Neuronal stem cell (in vitro differentiated cells): Measurements from ENCODE around the gene EMX2.

Experiments
- DNase-seq: peaks from one replicate; pipeline ENCODE4 v3.0.0-alpha.2; 2013; ENCODE audit warnings: low spot score
- H2AFZ ChIP-seq: one replicate; pipeline ENCODE4 v1.6.1; 2013; ENCODE audit warnings: mild to moderate bottlenecking, low read length, inconsistent platforms
- H2AK5ac ChIP-seq: 2 replicates; pipeline ENCODE4 v1.6.1; 2013; ENCODE audit warnings: low read depth, mild to moderate bottlenecking, inconsistent platforms, low read length, moderate library complexity, mixed read lengths
- H2BK120ac ChIP-seq: 2 replicates; pipeline ENCODE4 v1.6.1; 2013; ENCODE audit warnings: low read depth, mild to moderate bottlenecking, inconsistent platforms, low read length, moderate library complexity, mixed read lengths
- H2BK12ac ChIP-seq: one replicate; pipeline ENCODE4 v1.6.1; 2013; ENCODE audit warnings: low read length, inconsistent platforms
- H2BK15ac ChIP-seq: 2 replicates; pipeline ENCODE4 v1.6.1; 2013; ENCODE audit warnings: mild to moderate bottlenecking, low read length, inconsistent platforms, mixed read lengths
- H2BK5ac ChIP-seq: one replicate; pipeline ENCODE4 v1.6.1; 2013; ENCODE audit warnings: inconsistent platforms, mild to moderate bottlenecking, low read length, moderate library complexity
- H3K14ac ChIP-seq: one replicate; pipeline ENCODE4 v1.6.1; 2013; ENCODE audit warnings: low read length, inconsistent platforms
- H3K18ac ChIP-seq: 2 replicates; pipeline ENCODE4 v1.6.1; 2013; ENCODE audit warnings: low read length, inconsistent platforms
- H3K23ac ChIP-seq: 2 replicates; pipeline ENCODE4 v1.6.1; 2013; ENCODE audit warnings: low read depth, mild to moderate bottlenecking, mixed read lengths, low read length, inconsistent platforms; ENCODE audit not compliant: poor library complexity
- H3K27ac ChIP-seq: replicated peaks from 3 replicates; pipeline ENCODE4 v1.5.1; 2013; ENCODE audit warnings: low read length, inconsistent platforms
- H3K27me3 ChIP-seq, 3 experiments: 2 replicates each; pipeline ENCODE4 v1.6.1; 2013; ENCODE audit warnings: low read length in 3 of 3, mild to moderate bottlenecking in 2 of 3, inconsistent platforms in 1 of 3, low read depth in 1 of 3, mixed read lengths in 1 of 3, moderate library complexity in 1 of 3; ENCODE audit not compliant: control insufficient read depth in 3 of 3, insufficient read depth in 3 of 3
- H3K36me3 ChIP-seq, 2 donors: replicated peaks in 1 of 2; 2 replicates each; pipeline ENCODE4 v1.6.1; 2013; ENCODE audit warnings: low read length in 2 of 2; ENCODE audit not compliant: control insufficient read depth in 2 of 2, insufficient read depth in 2 of 2
- H3K4ac ChIP-seq: 2 replicates; pipeline ENCODE4 v1.6.1; 2013; ENCODE audit warnings: inconsistent platforms, mild to moderate bottlenecking, low read length, moderate library complexity
- H3K4me1 ChIP-seq, 2 donors: 1 replicate in 1 of 2; 2 replicates in 1 of 2; pipeline ENCODE4 v1.6.1; 2013; ENCODE audit warnings: low read length in 2 of 2, low read depth in 1 of 2; ENCODE audit not compliant: control insufficient read depth in 2 of 2, insufficient read depth in 1 of 2
- H3K4me2 ChIP-seq: one replicate; pipeline ENCODE4 v1.6.1; 2013; ENCODE audit warnings: mild to moderate bottlenecking, low read length, inconsistent platforms; ENCODE audit not compliant: insufficient read depth, poor library complexity, severe bottlenecking
- H3K4me3 ChIP-seq, 2 donors: 2 replicates each; pipeline ENCODE4 v1.5.1; 2013; ENCODE audit warnings: low read length in 2 of 2, mild to moderate bottlenecking in 2 of 2, inconsistent platforms in 1 of 2, moderate library complexity in 1 of 2
- H3K79me1 ChIP-seq: one replicate; pipeline ENCODE4 v1.6.1; 2013; ENCODE audit warnings: low read depth, mild to moderate bottlenecking, inconsistent platforms, low read length, moderate library complexity
- H3K9ac ChIP-seq: one replicate; pipeline ENCODE4 v1.6.1; 2013; ENCODE audit warnings: mild to moderate bottlenecking, low read depth, low read length, inconsistent platforms; ENCODE audit not compliant: poor library complexity
- H3K9me3 ChIP-seq, 2 donors: replicated peaks in 1 of 2; 2 replicates each; pipeline versions ENCODE3 to v1.6.1; 2013; ENCODE audit warnings: low read length in 2 of 2, mild to moderate bottlenecking in 2 of 2, inconsistent platforms in 1 of 2, low read depth in 1 of 2, mixed read lengths in 1 of 2, moderate library complexity in 1 of 2; ENCODE audit not compliant: control insufficient read depth in 2 of 2, insufficient read depth in 1 of 2
- H4K8ac ChIP-seq: one replicate; pipeline ENCODE4 v1.6.1; 2013; ENCODE audit warnings: low read depth, mild to moderate bottlenecking, inconsistent platforms, low read length, moderate library complexity
- H4K91ac ChIP-seq: one replicate; pipeline ENCODE4 v1.6.1; 2013; ENCODE audit warnings: low read length, low read depth, mild to moderate bottlenecking, inconsistent platforms; ENCODE audit not compliant: poor library complexity
- WGBS, 2 donors: extraction: QIAGEN DNeasy Blood & Tissue Kit; methylation state at CpG; one replicate each; pipeline ENCODE4 v1.1.7; 2013; ENCODE audit warnings: missing lambda C conversion rate in 2 of 2, mixed read lengths in 1 of 2; ENCODE audit not compliant: insufficient read length in 2 of 2, insufficient replicate concordance in 1 of 2; ENCODE audit errors: extremely low coverage in 2 of 2; 5-methylcytosine and 5-hydroxymethylcytosine counted together

The EMX2 gene

GRCh38 chr10:117574498-117575146, 32.1 kb downstream of the EMX2 start:
- no peak overlapping the region for H3K9ac ChIP-seq
- no peaks in the 10 kb centered on the region for H3K79me1 ChIP-seq
- no peak overlapping the region for H3K27ac ChIP-seq
- no peak for DNase-seq
- no peak overlapping the region for H4K8ac ChIP-seq
- no CpG with 5 or more reads among the region's 11 CpGs for WGBS, 2 donors
- no peaks in the 10 kb centered on the region for H3K36me3 ChIP-seq
- no peak overlapping the region for H2BK15ac ChIP-seq
- H3K27me3 ChIP-seq = peaks cover 0 to 3% (median 0%) of the 10 kb centered on the region in 3 experiments
- H3K4me3 ChIP-seq = no peak overlapping the region
- no peak overlapping the region for H4K91ac ChIP-seq
- H3K23ac ChIP-seq = no peak overlapping the region
- H2AFZ ChIP-seq = no peak overlapping the region
- H3K14ac ChIP-seq = no peak overlapping the region
- H3K9me3 ChIP-seq = no peaks in the 10 kb centered on the region
- no peak overlapping the region for H3K4me2 ChIP-seq
- H3K4me1 ChIP-seq = peaks cover 0 to 2% of the 10 kb centered on the region in 2 donors
- H2BK12ac ChIP-seq = no peak overlapping the region
- no peak overlapping the region for H2BK120ac ChIP-seq
- H3K4ac ChIP-seq = no peak overlapping the region
- no peak overlapping the region for H3K18ac ChIP-seq
- H2AK5ac ChIP-seq = no peak overlapping the region
- no peak overlapping the region for H2BK5ac ChIP-seq

DNA sequence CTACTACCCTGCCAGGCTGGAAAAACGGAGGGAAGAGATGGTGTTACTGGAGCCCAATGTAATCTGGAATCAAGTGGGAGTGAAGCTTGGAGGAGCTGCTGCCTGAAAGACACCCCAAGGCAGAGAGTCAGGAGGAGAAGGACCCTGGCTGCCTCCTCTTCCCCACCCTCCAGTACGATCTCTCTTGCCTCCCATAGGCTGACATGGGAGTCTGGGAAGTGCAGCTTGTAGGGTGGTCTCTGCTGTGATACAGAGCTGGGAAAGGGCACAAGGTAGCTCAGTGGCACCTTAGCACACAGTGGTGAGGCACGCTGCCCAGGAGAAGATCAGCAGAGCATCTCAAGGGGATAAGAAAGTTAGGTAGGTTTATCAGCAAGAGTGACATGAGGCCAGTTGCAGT, 35.9 kb downstream of the EMX2 start:
- Histone ChIP-seq H3K23ac (no peak overlapping the region), H3K36me3 (no peaks in the 10 kb centered on the region), H4K91ac (no peak overlapping the region), H3K27me3 (peaks cover 0 to 3% (median 0%) of the 10 kb centered on the region in 3 experiments), H3K14ac (no peak overlapping the region), H2AK5ac (no peak overlapping the region), H3K4me3 (no peak overlapping the region), H3K18ac (no peak overlapping the region), H3K79me1 (no peaks in the 10 kb centered on the region), H2BK15ac (no peak overlapping the region), H3K9me3 (no peaks in the 10 kb centered on the region), H4K8ac (no peak overlapping the region), H3K4me2 (no peak overlapping the region), H3K4ac (no peak overlapping the region), H2BK120ac (no peak overlapping the region), H3K9ac (no peak overlapping the region), H2BK12ac (no peak overlapping the region), H2BK5ac (no peak overlapping the region), H3K27ac (no peak overlapping the region), H3K4me1 (no peaks in the 10 kb centered on the region), H2AFZ (no peak overlapping the region)
- no peak for DNase-seq
- WGBS, 2 donors = no CpG with 5 or more reads among the region's 3 CpGs

DNA sequence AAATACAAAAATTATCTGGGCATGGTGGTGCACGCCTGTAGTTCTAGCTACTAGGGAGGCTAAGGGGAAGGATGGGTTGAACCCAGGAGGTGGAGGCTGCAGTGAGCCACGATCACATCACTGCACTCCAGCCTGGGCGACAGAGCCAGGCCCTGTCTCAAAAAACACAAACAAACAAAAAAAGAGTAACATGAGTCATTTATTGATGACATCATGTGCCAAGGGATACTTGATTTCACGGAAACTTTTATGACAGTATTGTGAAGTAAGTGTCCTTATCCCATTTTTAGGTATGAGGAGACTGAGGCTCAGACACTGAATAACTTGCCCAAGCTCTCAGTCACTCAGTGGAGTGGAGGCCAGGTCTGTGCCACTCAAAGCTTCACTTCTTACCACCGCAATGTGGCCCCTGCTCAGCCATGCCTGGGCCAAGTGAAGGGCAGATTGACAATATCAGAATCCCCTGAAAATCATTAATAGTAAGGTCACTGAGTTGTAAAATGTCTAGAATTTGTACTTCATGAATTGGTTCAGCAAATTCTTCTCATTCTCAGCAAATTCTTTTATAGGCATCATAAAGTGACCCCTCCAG, 36.5 kb downstream of the EMX2 start:
- no peak for DNase-seq
- Histone ChIP-seq H4K91ac (no peak overlapping the region), H2BK5ac (no peak overlapping the region), H3K4me1 (no peaks in the 10 kb centered on the region), H4K8ac (no peak overlapping the region), H3K9ac (no peak overlapping the region), H3K4me3 (no peak overlapping the region), H3K14ac (no peak overlapping the region), H3K27ac (no peak overlapping the region), H3K4me2 (no peak overlapping the region), H2BK15ac (no peak overlapping the region), H3K23ac (no peak overlapping the region), H2AK5ac (no peak overlapping the region), H3K9me3 (no peaks in the 10 kb centered on the region), H2AFZ (no peak overlapping the region), H3K18ac (no peak overlapping the region), H3K79me1 (no peaks in the 10 kb centered on the region), H2BK12ac (no peak overlapping the region), H3K36me3 (no peaks in the 10 kb centered on the region), H3K4ac (no peak overlapping the region), H3K27me3 (peaks cover 0 to 3% (median 0%) of the 10 kb centered on the region in 3 experiments), H2BK120ac (no peak overlapping the region)
- WGBS, 2 donors = no CpG with 5 or more reads among the region's 5 CpGs

DNA sequence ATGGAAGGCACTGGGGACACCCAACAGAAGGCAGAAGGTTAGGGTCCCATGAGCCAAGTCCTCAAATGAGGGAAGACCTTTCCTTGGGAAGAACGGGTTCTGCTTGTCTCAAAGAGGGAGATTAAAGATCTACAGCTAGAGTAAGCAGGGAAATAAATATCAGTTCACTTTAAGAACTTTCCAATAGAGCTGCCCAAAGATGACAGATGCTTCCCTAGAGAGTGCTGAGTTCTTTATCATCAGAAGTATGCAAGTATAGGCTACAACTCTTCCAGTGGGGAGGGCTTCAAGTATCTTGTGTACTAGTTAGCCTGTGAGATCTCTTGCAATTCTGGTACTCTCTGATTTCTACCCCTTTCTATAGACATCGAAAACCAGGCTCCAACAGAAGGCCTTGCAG, 39.4 kb downstream of the EMX2 start:
- no peaks in the 10 kb centered on the region for H3K4me1 ChIP-seq
- H2AK5ac ChIP-seq = no peak overlapping the region
- H3K27ac ChIP-seq = no peak overlapping the region
- no peak overlapping the region for H2BK12ac ChIP-seq
- H4K91ac ChIP-seq = no peak overlapping the region
- no peaks in the 10 kb centered on the region for H3K27me3 ChIP-seq
- no peak overlapping the region for H3K14ac ChIP-seq
- no peaks in the 10 kb centered on the region for H3K36me3 ChIP-seq
- no peak overlapping the region for H3K23ac ChIP-seq
- no peak overlapping the region for H3K18ac ChIP-seq
- no peak overlapping the region for H3K4ac ChIP-seq
- H3K79me1 ChIP-seq = no peaks in the 10 kb centered on the region
- no peak overlapping the region for H3K9ac ChIP-seq
- WGBS, 2 donors = no CpG with 5 or more reads among the region's 2 CpGs
- no peak overlapping the region for H3K4me2 ChIP-seq
- no peak for DNase-seq
- H2BK5ac ChIP-seq = no peak overlapping the region
- H3K4me3 ChIP-seq = no peak overlapping the region
- H2BK120ac ChIP-seq = no peak overlapping the region
- H3K9me3 ChIP-seq = no peaks in the 10 kb centered on the region
- no peak overlapping the region for H2BK15ac ChIP-seq
- no peak overlapping the region for H2AFZ ChIP-seq
- H4K8ac ChIP-seq = no peak overlapping the region
